OCI-LY1 (cell line): ENCODE measurements around the gene MECR.

Source experiments
- H2AFZ ChIP-seq: fragments of 200-600 bp; sonication (generic), shearing (Covaris generic); 2 replicates; pipeline ENCODE4 v1.6.0; 2014; ENCODE audit warnings: antibody characterized with exemption, mild to moderate bottlenecking, low read length
- H3F3A ChIP-seq: fragments of 200-600 bp; sonication (generic), shearing (Covaris generic); 2 replicates; pipeline ENCODE4 v1.6.0; 2014; ENCODE audit warnings: mild to moderate bottlenecking, antibody characterized with exemption, low read length, moderate library complexity; ENCODE audit not compliant: insufficient read depth
- H3K27ac ChIP-seq: fragments of 200-600 bp; sonication (generic); 2 replicates; pipeline ENCODE4 v1.5.1; 2014; ENCODE audit warnings: low read length, mixed run types, mild to moderate bottlenecking, low read depth; ENCODE audit not compliant: poor library complexity, severe bottlenecking
- H3K27me3 ChIP-seq: fragments of 200-600 bp; sonication (generic); 2 replicates; pipeline ENCODE4 v1.6.0; 2014; ENCODE audit warnings: antibody characterized with exemption, mild to moderate bottlenecking, low read length, moderate library complexity; ENCODE audit not compliant: insufficient read depth
- H3K36me3 ChIP-seq: fragments of 200-600 bp; sonication (generic); 2 replicates; pipeline ENCODE4 v1.6.1; 2014; ENCODE audit warnings: mild to moderate bottlenecking, antibody characterized with exemption, low read length, moderate library complexity, mixed read lengths; ENCODE audit not compliant: insufficient read depth
- H3K4me1 ChIP-seq: fragments of 200-600 bp; sonication (generic); 2 replicates; pipeline ENCODE4 v1.5.1; 2014; ENCODE audit warnings: mild to moderate bottlenecking, low read length, moderate library complexity; ENCODE audit not compliant: insufficient read depth, severe bottlenecking
- H3K4me2 ChIP-seq: fragments of 200-600 bp; sonication (generic), shearing (Covaris generic); 2 replicates; pipeline ENCODE4 v1.6.1; 2014; ENCODE audit warnings: low read length
- H3K4me3 ChIP-seq: fragments of 200-600 bp; sonication (generic); 2 replicates; pipeline ENCODE4 v1.5.1; 2014; ENCODE audit warnings: low read length, low read depth, mild to moderate bottlenecking, mixed read lengths; ENCODE audit not compliant: poor library complexity, severe bottlenecking
- H3K79me2 ChIP-seq: fragments of 200-600 bp; shearing (Covaris generic); 2 replicates; pipeline ENCODE4 v1.6.1; 2016; ENCODE audit warnings: mixed run types, low read length, mixed read lengths; ENCODE audit not compliant: insufficient read depth
- H3K9ac ChIP-seq: fragments of 200-600 bp; sonication (generic), shearing (Covaris generic); 2 replicates; pipeline ENCODE4 v1.6.1; 2014; ENCODE audit warnings: mild to moderate bottlenecking, low read length, mixed read lengths
- H3K9me2 ChIP-seq: fragments of 200-600 bp; sonication (generic), shearing (Covaris generic); 2 replicates; pipeline ENCODE4 v1.6.1; 2014; ENCODE audit warnings: low read depth, mild to moderate bottlenecking, low read length, mixed read lengths
- H3K9me3 ChIP-seq: fragments of 200-600 bp; shearing (Covaris generic); 2 replicates; pipeline ENCODE4 v1.6.1; 2014; ENCODE audit warnings: low read length, mixed read lengths
- H4K20me1 ChIP-seq: fragments of 200-600 bp; sonication (generic), shearing (Covaris generic); 2 replicates; pipeline ENCODE4 v1.6.0; 2016; ENCODE audit warnings: mild to moderate bottlenecking, low read length; ENCODE audit not compliant: insufficient read depth
- EZH2 ChIP-seq: fragments of 200-600 bp; sonication (generic), shearing (Covaris generic); IDR thresholded peaks from 2 replicates; pipeline ENCODE4 v1.8.0; 2017; ENCODE audit warnings: borderline replicate concordance, mixed run types, mild to moderate bottlenecking, antibody characterized with exemption, low read length, moderate library complexity, mixed read lengths
- TF ChIP-seq, protein P1 (sequence below): fragments of 200-600 bp; sonication (generic), shearing (Covaris generic); IDR thresholded peaks from 2 replicates; pipeline ENCODE4 v1.5.1; 2017; ENCODE audit warnings: mild to moderate bottlenecking, antibody characterized with exemption, low read length, moderate library complexity, mixed read lengths

MECR gene

DNA sequence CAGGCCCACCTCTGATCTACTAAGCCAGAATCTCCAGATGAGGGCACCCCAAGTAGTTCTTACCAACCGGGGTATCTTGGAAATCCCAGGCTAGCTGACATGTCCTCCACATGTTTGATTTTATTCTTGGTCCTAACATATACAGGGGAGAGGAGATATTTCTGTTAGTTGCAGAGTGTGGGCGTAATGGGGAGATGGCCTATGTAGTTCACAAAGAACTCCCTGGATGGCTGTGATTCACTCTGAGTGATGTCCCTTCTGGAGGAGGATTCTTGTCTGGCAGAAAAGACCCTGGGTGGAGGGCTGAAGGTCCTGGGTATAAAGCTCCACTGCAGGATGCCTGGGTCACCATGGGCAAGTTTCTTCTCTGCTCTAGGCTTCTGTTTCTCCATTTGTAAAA lies 13.1 kb downstream of the MECR start:
- Histone ChIP-seq H3K27ac (no peak overlapping the region), H3F3A (no peaks in the 10 kb centered on the region), H3K36me3 (peaks cover 60% of the 10 kb centered on the region), H3K9me2 (no peaks in the 10 kb centered on the region), H3K79me2 (no peaks in the 10 kb centered on the region), H3K4me2 (no peak overlapping the region), H4K20me1 (no peaks in the 10 kb centered on the region), H3K4me3 (no peak overlapping the region), H3K27me3 (no peaks in the 10 kb centered on the region), H3K9ac (no peak overlapping the region), H2AFZ (no peak overlapping the region), H3K9me3 (no peaks in the 10 kb centered on the region), H3K4me1 (no peaks in the 10 kb centered on the region)
- TF ChIP-seq, protein P1, sequence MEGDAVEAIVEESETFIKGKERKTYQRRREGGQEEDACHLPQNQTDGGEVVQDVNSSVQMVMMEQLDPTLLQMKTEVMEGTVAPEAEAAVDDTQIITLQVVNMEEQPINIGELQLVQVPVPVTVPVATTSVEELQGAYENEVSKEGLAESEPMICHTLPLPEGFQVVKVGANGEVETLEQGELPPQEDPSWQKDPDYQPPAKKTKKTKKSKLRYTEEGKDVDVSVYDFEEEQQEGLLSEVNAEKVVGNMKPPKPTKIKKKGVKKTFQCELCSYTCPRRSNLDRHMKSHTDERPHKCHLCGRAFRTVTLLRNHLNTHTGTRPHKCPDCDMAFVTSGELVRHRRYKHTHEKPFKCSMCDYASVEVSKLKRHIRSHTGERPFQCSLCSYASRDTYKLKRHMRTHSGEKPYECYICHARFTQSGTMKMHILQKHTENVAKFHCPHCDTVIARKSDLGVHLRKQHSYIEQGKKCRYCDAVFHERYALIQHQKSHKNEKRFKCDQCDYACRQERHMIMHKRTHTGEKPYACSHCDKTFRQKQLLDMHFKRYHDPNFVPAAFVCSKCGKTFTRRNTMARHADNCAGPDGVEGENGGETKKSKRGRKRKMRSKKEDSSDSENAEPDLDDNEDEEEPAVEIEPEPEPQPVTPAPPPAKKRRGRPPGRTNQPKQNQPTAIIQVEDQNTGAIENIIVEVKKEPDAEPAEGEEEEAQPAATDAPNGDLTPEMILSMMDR, result no peak
- TF ChIP-seq EZH2, result no peak

GRCh38 chr1:29213055-29213454 lies 17.7 kb downstream of the MECR start:
- no peaks in the 10 kb centered on the region for H3K9me2 ChIP-seq
- H3K36me3 ChIP-seq, result peaks cover 68% of the 10 kb centered on the region
- H3K27ac ChIP-seq, result no peak overlapping the region
- no peaks in the 10 kb centered on the region for H3F3A ChIP-seq
- no peak overlapping the region for H3K4me2 ChIP-seq
- no peaks in the 10 kb centered on the region for H3K27me3 ChIP-seq
- H3K9me3 ChIP-seq, result no peaks in the 10 kb centered on the region
- H2AFZ ChIP-seq, result no peak overlapping the region
- no peaks in the 10 kb centered on the region for H4K20me1 ChIP-seq
- no peaks in the 10 kb centered on the region for H3K4me1 ChIP-seq
- no peaks in the 10 kb centered on the region for H3K79me2 ChIP-seq
- no peak overlapping the region for H3K4me3 ChIP-seq
- TF ChIP-seq, protein P1, result no peak
- TF ChIP-seq EZH2, result no peak
- no peak overlapping the region for H3K9ac ChIP-seq

GRCh38 chr1:29211086-29212030 lies 19.4 kb downstream of the MECR start:
- no peak overlapping the region for H3K27ac ChIP-seq
- no peaks in the 10 kb centered on the region for H3K4me1 ChIP-seq
- H3K79me2 ChIP-seq, result no peaks in the 10 kb centered on the region
- no peak for TF ChIP-seq EZH2
- TF ChIP-seq, protein P1, result no peak
- no peaks in the 10 kb centered on the region for H3K9me2 ChIP-seq
- no peaks in the 10 kb centered on the region for H3F3A ChIP-seq
- H3K9ac ChIP-seq, result no peak overlapping the region
- H4K20me1 ChIP-seq, result no peaks in the 10 kb centered on the region
- H3K27me3 ChIP-seq, result no peaks in the 10 kb centered on the region
- no peak overlapping the region for H3K4me3 ChIP-seq
- H3K4me2 ChIP-seq, result no peak overlapping the region
- H2AFZ ChIP-seq, result no peak overlapping the region
- peaks cover 59% of the 10 kb centered on the region for H3K36me3 ChIP-seq
- H3K9me3 ChIP-seq, result no peaks in the 10 kb centered on the region
